Posterior vena cava (tissue), 2 donors: ENCODE data around the gene SLC9C1. TPM values are rescaled to one million over a fixed set of nuclear protein-coding genes. Genes with fewer than 3 reads are reported as not detected.

ENCODE experiments used
- DNase-seq: peaks from one replicate; pipeline ENCODE4 v3.0.0-alpha.2; 2020; ENCODE audit warnings: low spot score
- intact Hi-C, 2 donors: fragments of 100-400 bp; cut with DNase I; formaldehyde crosslinking; loops; one replicate each; pipeline versions ENCODE4 v1.14.1 to v1.14.2; 2022 to 2023
- long read RNA-seq, 2 donors: library from polyadenylated mRNA; unstranded; transcript quantifications; one replicate each; pipeline ENCODE4 v2.0.0, GENCODE V29; 2020 to 2021
- total RNA-seq, 2 donors: library from RNA; stranded (reverse); fragmentation: NEBNext Ultra II Directional; extraction: Animal tissue kit (Norgen Biotek cat#: 25700); gene quantifications; one replicate each; pipeline ENCODE4 v1.2.1, GENCODE V29; 2021
- donor health status: DM: yes; HTN: yes; CAD: no.
- donor health status: DM: yes; HTN: yes; CAD: no.

SLC9C1 gene
- total RNA-seq, result 1 to 10 TPM in 1 of 2 donors, under 1 TPM in 1; 0.29 to 1.4 TPM
- long read RNA-seq, donor 1, partial matches to known transcripts, result 0 of 2 reads
- long read RNA-seq, donor 1, other reads (novel, unspliced or antisense), result 2 of 2 reads
- long read RNA-seq, donor 2, partial matches to known transcripts, result 0 of 2 reads
- long read RNA-seq, donor 2, other reads (novel, unspliced or antisense), result 2 of 2 reads

- no peak for DNase-seq
- intact Hi-C loops, result loop anchor here in 1 of 2 donors (10.0 kb wide), 1 partner anchor 231 kb away; no protein-coding TSS in a partner anchor
Measured at GRCh38 chr3:112293368-112294321, at the start of gene SLC9C1. TSS of gene SLC9C1 (minus strand) at chr3:112294216. CDS start at chr3:112286791, 7,425 bp downstream.

- DNase-seq, result no peak
- intact Hi-C loops, result no loop called here
Measured at GRCh38 chr3:112341386-112341785, 47.4 kb upstream of the SLC9C1 start.

DNA sequence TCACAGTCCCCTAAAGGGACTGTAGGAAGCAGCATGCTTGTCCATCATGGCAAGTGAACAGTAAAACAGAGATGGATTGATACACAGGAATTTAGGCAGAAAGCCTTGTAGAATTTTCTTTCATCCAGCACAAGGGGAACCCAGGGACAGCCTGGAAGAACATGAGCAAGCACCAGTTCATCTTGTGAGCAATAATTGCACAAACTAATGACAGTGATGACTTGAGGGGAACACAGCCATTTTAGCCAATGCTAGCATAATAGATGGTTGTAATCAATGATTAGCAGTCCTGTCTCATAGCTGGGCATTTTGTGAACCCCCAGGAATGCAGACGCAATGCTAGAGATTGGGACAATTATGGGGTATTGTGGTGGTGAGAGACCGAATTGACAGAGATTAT is 45.6 kb upstream of the SLC9C1 start:
- intact Hi-C loops, result no loop called here
- no peak for DNase-seq

DNA sequence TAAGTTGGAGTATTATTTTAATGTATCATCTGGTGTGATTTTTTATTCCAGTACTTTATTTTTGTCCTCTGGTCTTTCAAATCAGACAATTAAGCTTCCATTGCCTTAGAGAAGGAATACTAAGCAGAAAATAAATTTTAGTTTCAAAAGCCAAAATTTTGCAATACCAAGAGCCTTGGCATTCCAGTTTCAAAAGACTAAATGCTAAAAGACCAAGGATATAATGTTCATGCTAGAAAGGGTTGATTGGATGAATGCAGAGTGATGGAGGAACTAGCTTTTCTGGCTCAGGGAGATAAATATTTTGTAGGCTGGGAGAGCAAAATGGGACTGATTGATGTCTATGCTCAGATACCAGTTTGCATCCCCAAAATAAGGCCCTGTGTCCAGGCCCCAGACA is 45.1 kb upstream of the SLC9C1 start:
- intact Hi-C loops, result no loop called here
- no peak for DNase-seq

DNA sequence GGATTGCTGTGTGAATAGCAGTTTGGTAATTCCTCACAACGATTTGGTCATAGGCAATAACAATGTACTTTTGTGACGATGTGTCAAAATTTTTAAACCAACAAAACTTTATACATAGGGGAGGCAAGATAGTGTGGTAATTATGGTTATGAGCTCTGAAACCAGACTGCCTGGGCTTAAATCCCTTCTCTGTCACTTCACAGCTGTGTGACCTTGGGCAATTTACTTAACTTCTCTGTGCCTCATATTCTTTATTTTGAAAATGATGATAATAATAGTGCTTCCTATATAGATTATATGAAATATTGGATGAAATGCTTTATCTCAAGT is 44.7 kb upstream of the SLC9C1 start:
- intact Hi-C loops, result no loop called here
- DNase-seq, result no peak

DNA sequence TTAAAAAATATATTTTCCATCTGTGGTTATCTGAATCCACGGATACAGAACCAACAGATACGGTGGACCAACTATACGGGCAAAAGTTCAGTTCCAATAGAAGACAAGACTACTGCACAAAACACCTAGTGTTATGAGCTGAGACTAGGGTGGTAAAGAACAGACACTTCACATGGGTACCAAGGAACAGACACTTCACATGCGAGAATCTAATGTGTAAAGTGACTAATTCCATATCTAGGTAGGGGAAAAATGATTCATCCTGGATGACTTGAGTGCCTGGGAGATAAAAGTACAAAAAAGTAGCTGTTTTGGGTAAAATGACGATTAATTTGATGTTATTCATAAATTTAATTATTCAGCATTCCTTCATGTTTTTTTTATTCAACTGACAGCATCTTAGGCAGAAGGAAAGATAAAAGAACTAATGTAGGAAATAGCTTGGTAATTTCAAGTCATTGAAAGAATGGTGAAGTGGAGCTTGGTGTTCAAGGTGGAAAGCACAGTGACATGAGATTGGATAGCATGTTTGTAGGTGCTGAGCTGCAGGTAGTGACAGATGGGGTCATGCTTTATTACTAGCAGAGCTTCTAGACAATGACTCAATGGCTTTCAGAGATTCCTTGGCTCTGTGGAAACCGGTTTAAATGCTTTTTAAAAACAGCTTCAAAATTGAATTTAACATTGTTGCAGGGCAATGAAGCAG is 44.2 kb upstream of the SLC9C1 start:
- intact Hi-C loops, result no loop called here
- no peak for DNase-seq

DNA sequence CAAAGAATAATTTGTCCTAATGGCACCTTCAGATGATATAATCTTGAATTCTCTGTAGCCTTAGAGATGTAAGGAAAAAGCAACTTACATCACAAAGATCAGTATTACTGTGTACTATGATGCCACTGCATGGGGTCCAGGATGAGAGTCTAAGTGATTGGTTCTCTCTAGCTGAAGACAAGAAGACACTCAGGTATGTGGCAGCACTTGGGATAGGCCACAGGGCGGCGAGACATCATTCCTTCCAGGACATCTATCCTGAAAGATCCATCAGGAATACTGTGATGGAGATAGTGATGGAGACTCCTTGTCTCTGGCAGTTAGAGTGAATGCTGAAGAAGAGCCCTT is 41.4 kb upstream of the SLC9C1 start:
- intact Hi-C loops, result no loop called here
- DNase-seq, result no peak

- intact Hi-C loops, result loop anchor here in 1 of 2 donors (5.0 kb wide), 1 partner anchor 42 kb away; no protein-coding TSS in a partner anchor
- no peak for DNase-seq
Measured at GRCh38 chr3:112334691-112335433, 40.8 kb upstream of the SLC9C1 start.

GRCh38 chr3:112333381-112334317 is 39.6 kb upstream of the SLC9C1 start:
- intact Hi-C loops, result loop anchor here in 1 of 2 donors (5.0 kb wide), 1 partner anchor 44 kb away; no protein-coding TSS in a partner anchor
- no peak for DNase-seq

GRCh38 chr3:112333002-112333380 is 39.0 kb upstream of the SLC9C1 start, which contains the start of gene CD200:
TSS of gene CD200 (plus strand) at chr3:112333156. CDS start at chr3:112333213, 57 bp downstream.
- intact Hi-C loops, result loop anchor here in 1 of 2 donors (5.0 kb wide), 1 partner anchor 44 kb away; no protein-coding TSS in a partner anchor
- DNase-seq, result peak; percentile 88

DNA sequence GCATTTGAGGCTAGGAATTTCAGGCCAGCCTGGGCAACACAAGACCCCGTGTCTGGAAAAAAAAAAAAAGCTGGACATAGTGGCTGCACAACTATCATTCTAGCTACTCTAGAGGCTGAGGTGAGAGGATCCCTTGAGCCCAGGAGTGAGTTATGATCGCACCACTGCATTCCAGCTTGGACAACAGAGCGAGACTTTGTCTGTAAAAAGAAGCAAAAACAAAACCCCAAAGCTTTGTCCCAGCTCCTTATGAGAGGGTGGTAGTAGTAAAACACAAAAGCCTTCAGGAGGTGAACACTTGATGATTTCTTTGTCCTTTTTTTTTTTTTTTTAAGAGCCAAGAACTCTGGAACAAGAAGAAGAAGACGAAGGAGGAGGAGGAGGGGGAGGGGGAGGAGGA is 37.8 kb upstream of the SLC9C1 start:
- intact Hi-C loops, result loop anchor here in 1 of 2 donors (5.0 kb wide), 1 partner anchor 45 kb away; no protein-coding TSS in a partner anchor
- no peak for DNase-seq

GRCh38 chr3:112327371-112327951 is 33.4 kb upstream of the SLC9C1 start:
- DNase-seq, result no peak
- intact Hi-C loops, result loop anchor here (5.0 kb wide), 2 partner anchors 190 to 195 kb away; no protein-coding TSS in a partner anchor

GRCh38 chr3:112321867-112322652 is 28.0 kb upstream of the SLC9C1 start:
- intact Hi-C loops, result no loop called here
- DNase-seq, result no peak

GRCh38 chr3:112320691-112321090 is 26.7 kb upstream of the SLC9C1 start:
- DNase-seq, result no peak

DNA sequence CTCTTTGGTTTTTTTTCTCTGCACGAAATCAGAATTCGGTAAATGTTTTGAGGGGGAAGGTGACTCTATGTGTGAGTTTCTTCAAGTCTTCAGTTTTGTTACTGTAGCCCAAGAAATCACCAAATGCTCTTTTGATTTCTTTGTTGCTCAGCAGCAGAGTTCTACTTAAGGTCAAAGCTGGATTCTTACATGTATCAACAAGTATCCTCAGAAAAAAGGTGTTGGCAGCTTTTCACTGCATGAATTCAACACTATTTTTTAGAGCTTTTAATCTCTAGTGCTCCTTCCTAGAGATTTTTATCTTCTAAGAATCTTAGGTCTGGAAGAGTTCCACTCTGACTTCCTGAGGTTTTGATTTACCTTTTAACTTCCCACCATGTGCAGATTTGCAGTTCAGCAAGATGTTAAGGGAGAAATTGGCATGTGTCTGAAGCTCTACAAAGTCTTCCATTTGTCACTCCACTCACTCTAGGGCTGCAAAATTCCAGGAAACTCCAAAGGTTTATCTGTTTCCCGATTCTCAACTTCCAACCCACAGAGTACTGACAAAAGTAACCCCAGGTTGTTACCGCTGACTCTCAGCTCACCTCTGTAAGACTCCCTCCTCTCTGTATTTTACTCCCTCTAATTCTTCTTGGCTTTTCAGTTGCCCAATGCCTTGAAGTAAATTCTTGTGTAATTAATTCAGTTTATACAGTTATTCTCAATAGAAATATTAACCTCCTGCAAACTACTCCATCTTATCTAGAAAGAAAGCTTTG is 25.7 kb upstream of the SLC9C1 start:
- DNase-seq, result no peak
- intact Hi-C loops, result no loop called here

More at GRCh38 chr3:112320691-112321090, 26.7 kb upstream of the SLC9C1 start:
- intact Hi-C loops, result no loop called here

GRCh38 chr3:112315791-112316190 is 21.8 kb upstream of the SLC9C1 start:
- intact Hi-C loops, result no loop called here
- no peak for DNase-seq
